Epidermal melanocyte (primary cell): Measurements from ENCODE around the gene TBC1D14.
A peak's percentile ranks its signal among the peaks of the same experiment; 100 is the strongest.

ENCODE experiments used
- DNase-seq: peaks from one replicate; pipeline ENCODE4 v3.0.0; 2011; ENCODE audit warnings: low spot score; ENCODE audit not compliant: insufficient read length

Gene TBC1D14

DNA sequence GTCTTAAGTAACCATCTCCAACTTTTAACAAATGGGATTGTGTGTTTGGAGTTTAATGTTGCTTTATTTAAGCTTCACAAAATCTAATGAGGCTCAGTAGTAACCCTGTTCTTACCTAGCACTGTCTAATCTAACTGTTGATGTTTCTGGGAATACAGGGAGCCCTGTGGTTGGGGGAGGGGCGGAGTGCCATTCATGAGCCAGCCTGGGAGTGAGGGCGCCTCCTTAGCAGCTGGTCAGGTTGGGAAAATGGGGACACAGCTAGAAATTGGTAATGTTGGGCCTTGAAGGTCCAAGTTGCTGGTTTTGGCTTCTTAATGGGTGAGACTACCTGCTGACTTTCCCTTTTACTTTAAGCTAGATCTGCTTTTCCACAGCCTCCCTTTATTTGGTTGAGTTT is 110.7 kb downstream of the TBC1D14 start:
- no peak for DNase-seq

- DNase-seq, result no peak
These were observed 111.2 kb downstream of the TBC1D14 start for GRCh38 chr4:7020856-7021255.

DNA sequence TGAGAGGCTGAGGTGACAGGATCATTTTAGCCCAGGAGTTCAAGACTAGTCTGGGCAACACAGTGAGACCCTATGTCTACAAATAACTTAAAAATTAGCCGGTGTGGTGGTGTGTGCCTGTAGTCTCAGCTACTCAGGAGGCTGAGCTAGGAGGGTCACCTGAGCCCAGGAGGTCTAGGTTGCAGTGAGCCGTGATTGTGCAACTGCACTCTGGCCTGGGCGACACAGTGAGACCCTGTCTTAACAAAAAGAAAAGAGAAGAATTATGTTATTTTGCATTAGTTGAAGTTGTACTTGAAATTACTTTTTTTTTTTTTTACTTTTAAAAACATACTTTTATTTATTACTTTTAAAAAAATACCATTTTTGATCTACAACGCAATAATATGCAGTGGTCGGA is 111.7 kb downstream of the TBC1D14 start:
- DNase-seq, result no peak

DNA sequence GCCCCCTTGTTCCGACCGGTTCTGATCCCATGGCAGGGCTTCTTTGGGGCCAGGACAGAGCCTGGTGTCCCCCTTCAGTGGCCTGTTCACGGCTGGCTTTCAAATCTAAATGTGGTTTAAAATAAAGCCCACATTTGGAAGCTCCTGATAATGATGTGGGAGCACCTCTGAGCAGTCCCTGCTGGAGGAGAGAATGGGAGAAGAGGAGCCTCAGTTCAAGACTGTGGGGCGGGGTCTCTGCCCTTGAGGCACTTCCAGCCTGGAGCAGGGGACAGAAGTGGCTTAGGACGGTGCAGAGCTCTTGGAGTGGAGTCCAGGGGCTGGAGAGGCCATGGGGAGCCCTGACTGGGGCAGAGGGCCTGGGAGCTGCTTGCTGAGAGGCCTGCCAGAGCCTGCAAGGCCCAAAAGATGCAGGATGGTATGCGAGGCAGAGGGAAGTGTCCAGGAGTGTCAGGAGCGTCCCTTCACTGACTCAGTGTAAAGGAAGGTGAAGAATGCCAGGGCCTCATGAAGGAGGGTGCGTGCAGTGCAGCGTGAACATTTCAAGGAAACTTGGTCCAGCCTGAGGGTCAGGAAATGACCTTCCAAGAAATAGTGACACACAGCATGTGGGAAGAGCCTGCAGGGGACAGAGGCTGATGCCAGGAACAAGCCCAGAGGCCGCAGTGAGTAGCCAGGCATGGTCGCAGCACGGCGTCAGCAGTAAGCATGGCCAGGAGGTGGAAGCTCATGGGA is 112.5 kb downstream of the TBC1D14 start:
- DNase-seq, result peak; percentile 91

DNA sequence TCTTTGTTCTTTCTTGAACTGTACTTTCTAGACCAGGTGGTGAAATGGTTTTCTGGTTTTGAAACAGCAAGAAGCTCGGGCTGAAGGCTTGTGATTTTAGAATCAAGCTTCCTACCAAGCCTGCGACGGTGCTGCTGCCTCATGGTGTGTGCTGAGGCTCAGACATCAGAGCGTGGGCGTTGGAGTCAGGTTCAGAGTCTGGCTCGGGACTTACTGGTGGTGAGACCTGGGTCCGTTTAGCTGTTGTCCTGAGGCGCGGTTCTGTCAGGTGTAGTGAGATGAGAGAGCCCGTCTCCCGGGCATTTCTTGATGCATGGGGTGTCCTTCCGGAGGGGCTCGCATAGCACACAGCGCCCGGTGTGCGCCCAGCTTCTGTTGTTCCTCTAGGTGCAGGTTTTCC is 113.9 kb downstream of the TBC1D14 start:
- DNase-seq, result no peak

DNA sequence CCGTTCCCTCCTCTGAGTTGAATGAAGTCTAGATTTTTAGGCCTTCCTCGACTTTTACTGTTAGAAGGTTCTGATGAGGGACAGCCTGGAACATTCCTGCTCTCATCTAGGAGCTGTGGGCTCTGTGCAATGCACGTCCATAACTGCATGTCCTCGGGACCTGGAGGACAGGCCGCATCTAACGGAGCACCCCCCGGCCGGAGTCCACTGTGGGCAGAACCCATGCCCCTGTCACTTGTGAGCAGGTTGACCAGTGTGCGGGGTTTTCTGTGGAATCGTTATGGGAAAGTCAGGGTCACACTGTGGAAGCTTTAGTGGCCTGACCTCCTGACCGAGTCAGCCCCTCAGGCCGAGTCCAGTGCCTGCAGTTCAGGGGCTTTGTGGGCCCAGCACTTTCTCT is 114.3 kb downstream of the TBC1D14 start:
- DNase-seq, result no peak

DNA sequence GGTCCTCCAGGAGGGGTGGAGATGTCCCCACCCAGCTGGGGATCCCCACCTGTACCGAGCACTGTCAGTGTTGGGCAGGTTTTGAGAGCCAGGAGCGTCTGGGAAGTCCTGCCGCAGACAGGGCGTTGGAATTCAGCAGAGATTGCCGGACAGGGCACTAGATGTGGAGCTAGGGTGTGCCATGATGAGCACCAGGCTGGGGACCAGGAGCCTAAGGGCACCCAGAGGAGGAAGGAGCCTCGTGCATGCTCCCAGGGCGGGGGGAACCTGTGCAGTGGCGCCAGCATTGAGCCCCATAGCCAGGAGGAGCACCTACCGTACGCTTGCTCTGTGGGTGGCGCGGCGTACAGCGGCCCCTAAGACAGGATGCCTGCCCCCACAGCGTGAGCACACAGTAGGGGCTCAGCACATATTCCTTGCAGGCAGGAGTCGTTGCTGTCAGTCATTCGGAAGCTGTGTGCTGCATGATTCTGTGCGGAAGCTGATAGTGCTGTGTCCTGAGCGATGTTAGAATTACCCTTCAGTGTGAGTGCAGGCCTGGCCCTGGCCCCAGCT is 114.8 kb downstream of the TBC1D14 start:
- no peak for DNase-seq

DNA sequence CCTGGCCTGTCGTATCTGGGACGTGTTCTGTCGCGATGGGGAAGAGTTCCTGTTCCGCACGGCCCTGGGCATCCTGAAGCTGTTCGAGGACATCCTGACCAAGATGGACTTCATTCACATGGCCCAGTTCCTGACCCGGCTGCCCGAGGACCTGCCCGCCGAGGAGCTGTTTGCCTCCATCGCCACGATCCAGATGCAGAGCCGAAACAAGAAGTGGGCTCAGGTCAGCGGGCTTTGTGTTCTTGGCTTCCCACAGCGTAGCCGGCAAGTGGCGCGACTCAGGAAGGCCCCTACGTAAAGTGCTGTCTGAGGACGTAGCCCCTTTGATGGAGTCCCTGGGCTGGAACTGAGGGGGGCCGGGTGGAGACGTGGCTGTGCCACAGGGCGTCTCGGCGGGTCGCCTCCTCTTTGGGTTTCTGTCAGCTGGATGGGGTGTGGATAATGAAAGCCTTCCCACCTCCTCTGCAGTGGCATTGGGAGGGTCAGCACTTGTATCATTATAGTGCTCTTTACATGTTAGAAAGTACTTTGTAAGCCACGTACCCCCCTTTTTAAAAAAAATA is 115.5 kb downstream of the TBC1D14 start:
- no peak for DNase-seq

DNA sequence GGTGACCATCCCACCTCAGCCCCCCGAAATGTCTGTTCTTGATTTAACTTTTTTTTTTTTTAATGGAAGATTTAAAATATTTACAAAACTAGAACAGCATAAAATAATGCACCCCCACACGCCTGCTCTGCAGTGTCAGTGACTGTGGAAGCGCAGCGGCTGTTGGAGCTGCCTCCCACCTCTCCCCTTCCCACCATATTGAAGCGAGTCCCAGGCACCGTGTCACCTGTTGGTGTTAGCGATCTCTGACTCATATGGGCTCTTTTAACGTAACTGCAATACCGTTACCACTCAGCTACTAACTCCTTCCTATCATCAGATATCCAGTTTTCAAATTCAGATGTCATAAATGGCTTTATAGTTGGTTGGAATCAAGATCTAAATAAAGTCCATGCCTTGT is 116.5 kb downstream of the TBC1D14 start:
- DNase-seq, result no peak

DNA sequence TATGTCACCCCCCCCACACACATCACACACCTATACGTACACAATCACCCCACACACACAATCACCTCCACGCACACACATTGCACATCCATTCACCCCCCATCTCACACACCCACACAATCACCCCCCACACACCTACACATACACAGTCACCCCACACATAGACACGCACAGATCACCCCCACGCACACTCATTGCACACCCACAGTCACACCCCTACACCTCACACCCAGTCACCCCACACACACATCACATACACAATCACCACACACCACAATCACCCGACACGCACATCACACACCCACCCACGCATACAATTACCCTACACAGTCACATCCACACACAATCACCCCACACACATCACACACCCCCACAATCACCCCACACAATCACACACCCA is 117.7 kb downstream of the TBC1D14 start:
- no peak for DNase-seq

GRCh38 chr4:7027913-7028312 is 118.3 kb downstream of the TBC1D14 start:
- DNase-seq, result no peak

DNA sequence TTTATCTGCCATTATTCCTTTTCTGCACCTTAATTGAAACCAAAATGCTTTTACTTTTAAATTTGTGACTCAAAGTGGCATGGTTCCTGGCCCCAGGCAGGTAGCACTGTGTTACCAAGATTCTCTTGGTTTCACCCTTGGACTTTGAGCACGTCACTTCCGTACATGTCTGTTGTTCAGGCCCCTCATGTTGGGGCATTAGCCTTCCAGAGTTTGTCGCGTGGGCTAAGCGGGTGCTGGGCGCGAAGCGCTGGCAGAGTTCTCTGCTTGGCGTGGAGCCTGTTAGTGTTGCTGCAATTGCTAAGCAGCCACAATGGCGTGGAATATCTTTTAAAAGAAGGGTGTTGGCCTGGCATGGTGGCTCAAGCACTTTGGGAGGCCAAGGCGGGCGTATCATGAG is 119.6 kb downstream of the TBC1D14 start:
- DNase-seq, result no peak

DNA sequence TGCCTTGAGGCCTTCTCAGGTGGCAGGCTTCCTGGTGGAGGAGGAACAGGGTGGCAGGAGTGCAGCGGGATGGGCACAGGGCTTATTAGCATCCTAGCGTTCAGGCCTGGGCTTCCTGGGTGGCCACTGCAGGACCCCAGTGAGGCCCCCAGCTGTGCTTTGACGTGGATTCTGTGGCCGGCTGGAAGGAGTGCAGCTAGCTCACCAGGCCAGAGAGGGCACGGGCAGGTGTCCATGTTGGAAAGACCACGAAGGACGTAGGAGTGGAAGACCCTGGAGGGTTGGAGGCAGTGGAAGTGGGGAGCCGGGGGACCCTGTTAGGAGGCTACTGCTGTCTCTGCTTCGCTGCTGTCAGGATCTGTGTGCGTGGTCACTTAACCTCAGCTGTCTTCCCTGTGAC is 120.3 kb downstream of the TBC1D14 start:
- no peak for DNase-seq

GRCh38 chr4:7030856-7031255 is 121.2 kb downstream of the TBC1D14 start:
- DNase-seq, result no peak

- no peak for DNase-seq
These were observed 122.2 kb downstream of the TBC1D14 start for GRCh38 chr4:7031558-7032449.

DNA sequence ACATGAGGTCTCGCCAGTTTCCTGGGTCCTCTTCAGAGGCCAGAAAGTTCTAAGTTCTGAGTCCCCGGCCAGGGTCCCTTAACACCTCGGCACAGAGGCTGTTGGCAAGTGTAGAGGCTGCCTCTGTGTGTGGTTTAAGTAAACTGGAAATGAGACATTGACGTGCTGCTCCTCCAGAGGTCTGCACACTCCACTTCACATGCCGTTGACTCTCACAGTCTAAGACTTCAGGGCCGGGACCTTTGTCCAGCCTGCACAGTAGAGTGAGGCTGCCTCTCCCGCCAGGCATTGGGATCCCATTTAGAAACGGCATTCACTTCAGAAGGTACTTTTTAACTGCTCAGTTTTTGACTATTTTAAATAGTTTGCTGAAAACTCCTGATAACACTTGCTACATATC is 123.0 kb downstream of the TBC1D14 start:
- DNase-seq, result no peak

GRCh38 chr4:7034262-7035081 is 124.8 kb downstream of the TBC1D14 start:
- no peak for DNase-seq

DNA sequence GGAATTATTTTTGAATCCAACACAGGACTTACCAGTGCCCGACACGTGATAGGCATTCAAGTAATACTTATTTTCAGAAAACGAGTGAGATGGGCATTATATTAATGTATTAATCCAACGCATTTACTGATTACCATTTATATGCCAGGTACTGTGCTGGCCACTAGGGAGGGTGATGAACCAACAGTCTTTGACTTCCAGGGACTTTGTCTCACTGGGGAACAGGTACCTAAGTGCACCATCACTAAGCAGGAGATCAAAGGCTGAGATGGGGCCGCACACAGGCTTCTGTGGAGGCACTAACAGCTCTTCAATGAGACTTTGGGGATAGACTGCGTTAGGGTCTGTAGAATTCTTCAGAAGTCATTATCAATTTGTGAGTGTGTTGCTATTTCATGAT is 127.8 kb downstream of the TBC1D14 start:
- DNase-seq, result no peak

DNA sequence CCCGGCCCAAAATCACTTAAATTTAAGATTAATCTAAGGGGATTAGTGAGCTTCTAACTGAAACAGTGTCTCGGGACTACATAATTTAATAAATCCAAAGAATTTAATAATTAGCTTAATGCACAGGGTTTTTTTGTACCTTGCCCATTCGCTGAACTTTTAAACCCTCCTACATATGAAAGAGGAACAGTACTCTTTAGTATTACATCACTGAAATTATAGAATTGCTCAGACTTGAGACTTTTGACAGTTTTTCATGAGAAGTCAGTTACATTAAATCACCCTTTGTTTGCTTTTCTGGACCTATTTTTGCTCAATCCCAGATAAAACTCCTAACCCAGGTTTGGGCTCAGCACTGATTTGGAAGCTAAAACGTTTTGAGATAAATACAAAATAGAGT is 131.1 kb downstream of the TBC1D14 start:
- no peak for DNase-seq

GRCh38 chr4:7041246-7041645 is 131.6 kb downstream of the TBC1D14 start:
- DNase-seq, result no peak

GRCh38 chr4:7041801-7042502 is 132.3 kb downstream of the TBC1D14 start:
- peak; percentile 58 for DNase-seq
